ENCODE results near the gene PTPRN. TPM values are rescaled to one million over a fixed set of nuclear protein-coding genes. Genes with fewer than 3 reads are reported as not detected.
A peak's percentile ranks its signal among the peaks of the same experiment; 100 is the strongest.

PTPRN gene
- total RNA-seq, 2 donors from 2014 or later = not detected

GRCh38 chr2:219294356-219295351 lies 14.5 kb downstream of the PTPRN start:
- TF ChIP-seq CTCF (IDR thresholded peaks at IDR 0.05) = peak; percentile 100

GRCh38 chr2:219293736-219294231 lies 15.4 kb downstream of the PTPRN start:
- H3K36me3 ChIP-seq = no peaks in the 10 kb centered on the region
- DNase-seq (ENCODE audit: low spot score) (no peak), ATAC-seq (ENCODE audit: insufficient number of reproducible peaks, low FRiP score, low read depth) (no peak)
- peak overlapping the region; percentile 57 to 81 for H3K27ac ChIP-seq
- peak overlapping the region; percentile 79 for H3K4me3 ChIP-seq
- no peaks in the 10 kb centered on the region for H3K9me3 ChIP-seq
- H3K4me1 ChIP-seq (ENCODE audit: control insufficient read depth in 1 of 2, low read depth in 2 of 2) = peaks cover 8 to 29% of the 10 kb centered on the region in 2 donors
- TF ChIP-seq CTCF (IDR thresholded peaks at IDR 0.05) = no peak
- H3K27me3 ChIP-seq (replicated peaks; ENCODE audit: insufficient read depth) = no peaks in the 10 kb centered on the region

More at GRCh38 chr2:219294356-219295351, 14.5 kb downstream of the PTPRN start:
- Histone ChIP-seq H3K27ac (peak overlapping the region; percentile 57 to 81), H3K4me3 (peak overlapping the region; percentile 79), H3K4me1 (ENCODE audit: control insufficient read depth in 1 of 2, low read depth in 2 of 2) (peaks cover 8 to 24% of the 10 kb centered on the region in 2 donors), H3K9me3 (no peaks in the 10 kb centered on the region), H3K27me3 (replicated peaks; ENCODE audit: insufficient read depth) (no peaks in the 10 kb centered on the region), H3K36me3 (no peaks in the 10 kb centered on the region)
- ATAC-seq (ENCODE audit: insufficient number of reproducible peaks, low FRiP score, low read depth) (peak; percentile 65), DNase-seq (ENCODE audit: low spot score) (no peak)

- no peak for TF ChIP-seq CTCF (IDR thresholded peaks at IDR 0.05)
- H3K4me3 ChIP-seq = no peak overlapping the region
- no peaks in the 10 kb centered on the region for H3K36me3 ChIP-seq
- no peaks in the 10 kb centered on the region for H3K9me3 ChIP-seq
- no peak for DNase-seq (ENCODE audit: low spot score)
- peaks cover 8 to 28% of the 10 kb centered on the region in 2 donors for H3K4me1 ChIP-seq (ENCODE audit: control insufficient read depth in 1 of 2, low read depth in 2 of 2)
- H3K27me3 ChIP-seq (replicated peaks; ENCODE audit: insufficient read depth) = no peaks in the 10 kb centered on the region
- no peak overlapping the region for H3K27ac ChIP-seq
- no peak for ATAC-seq (ENCODE audit: insufficient number of reproducible peaks, low FRiP score, low read depth)
These were observed 16.6 kb downstream of the PTPRN start for GRCh38 chr2:219292616-219293015.

- Histone ChIP-seq H3K4me1 (ENCODE audit: control insufficient read depth in 1 of 2, low read depth in 2 of 2) (peaks cover 8 to 28% of the 10 kb centered on the region in 2 donors), H3K27ac (no peak overlapping the region), H3K4me3 (no peak overlapping the region), H3K27me3 (replicated peaks; ENCODE audit: insufficient read depth) (no peaks in the 10 kb centered on the region), H3K9me3 (no peaks in the 10 kb centered on the region), H3K36me3 (no peaks in the 10 kb centered on the region)
- ATAC-seq (ENCODE audit: insufficient number of reproducible peaks, low FRiP score, low read depth) (no peak), DNase-seq (ENCODE audit: low spot score) (no peak)
- TF ChIP-seq CTCF (IDR thresholded peaks at IDR 0.05) = no peak
These were observed 17.2 kb downstream of the PTPRN start for GRCh38 chr2:219291910-219292490.

GRCh38 chr2:219291394-219291793 lies 17.8 kb downstream of the PTPRN start:
- no peaks in the 10 kb centered on the region for H3K9me3 ChIP-seq
- no peaks in the 10 kb centered on the region for H3K27me3 ChIP-seq (replicated peaks; ENCODE audit: insufficient read depth)
- DNase-seq (ENCODE audit: low spot score) = no peak
- TF ChIP-seq CTCF (IDR thresholded peaks at IDR 0.05) = no peak
- no peak overlapping the region for H3K27ac ChIP-seq
- H3K4me1 ChIP-seq (ENCODE audit: control insufficient read depth in 1 of 2, low read depth in 2 of 2) = peaks cover 8 to 28% of the 10 kb centered on the region in 2 donors
- H3K36me3 ChIP-seq = no peaks in the 10 kb centered on the region
- H3K4me3 ChIP-seq = no peak overlapping the region
- no peak for ATAC-seq (ENCODE audit: insufficient number of reproducible peaks, low FRiP score, low read depth)

Measured in thoracic aorta (tissue), 2 donors.